ENCODE results near the gene KAT2A.

KAT2A gene

DNA sequence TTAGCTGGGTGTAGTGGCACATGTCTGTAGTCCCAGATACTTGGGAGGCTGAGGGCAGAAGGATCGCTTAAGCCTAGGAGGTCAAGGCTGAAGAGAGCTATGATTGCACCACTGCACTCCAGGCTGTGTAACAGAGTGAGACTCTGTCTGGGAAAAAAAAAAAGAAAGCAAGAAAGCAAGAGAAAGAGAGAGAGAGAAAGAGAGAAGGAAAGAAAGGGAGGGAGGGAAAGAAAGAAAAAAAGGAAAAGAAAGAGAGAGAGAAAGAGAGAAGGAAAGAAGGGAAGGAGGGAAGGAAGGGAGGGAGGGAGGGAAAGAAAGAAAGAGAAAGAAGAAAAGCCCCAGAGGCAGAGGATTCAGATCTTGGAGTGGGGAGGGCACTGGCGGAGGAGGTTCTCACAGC, 15.2 kb downstream of the KAT2A start:
- TF ChIP-seq SIN3A (IDR thresholded peaks at IDR 0.05; ENCODE audit: borderline replicate concordance, insufficient read depth, low read length) (no peak), FOXP2 (optimal IDR thresholded peaks at IDR 0.05; ENCODE audit: borderline replicate concordance, extremely low read depth, extremely low read length, insufficient read depth) (no peak), POLR2AphosphoS5 (IDR thresholded peaks at IDR 0.05; ENCODE audit: low read depth, low read length) (no peak), TAF1 (IDR thresholded peaks at IDR 0.05; ENCODE audit: borderline replicate concordance, insufficient read depth, low read length) (no peak)
- TF ChIP-seq, protein P1, sequence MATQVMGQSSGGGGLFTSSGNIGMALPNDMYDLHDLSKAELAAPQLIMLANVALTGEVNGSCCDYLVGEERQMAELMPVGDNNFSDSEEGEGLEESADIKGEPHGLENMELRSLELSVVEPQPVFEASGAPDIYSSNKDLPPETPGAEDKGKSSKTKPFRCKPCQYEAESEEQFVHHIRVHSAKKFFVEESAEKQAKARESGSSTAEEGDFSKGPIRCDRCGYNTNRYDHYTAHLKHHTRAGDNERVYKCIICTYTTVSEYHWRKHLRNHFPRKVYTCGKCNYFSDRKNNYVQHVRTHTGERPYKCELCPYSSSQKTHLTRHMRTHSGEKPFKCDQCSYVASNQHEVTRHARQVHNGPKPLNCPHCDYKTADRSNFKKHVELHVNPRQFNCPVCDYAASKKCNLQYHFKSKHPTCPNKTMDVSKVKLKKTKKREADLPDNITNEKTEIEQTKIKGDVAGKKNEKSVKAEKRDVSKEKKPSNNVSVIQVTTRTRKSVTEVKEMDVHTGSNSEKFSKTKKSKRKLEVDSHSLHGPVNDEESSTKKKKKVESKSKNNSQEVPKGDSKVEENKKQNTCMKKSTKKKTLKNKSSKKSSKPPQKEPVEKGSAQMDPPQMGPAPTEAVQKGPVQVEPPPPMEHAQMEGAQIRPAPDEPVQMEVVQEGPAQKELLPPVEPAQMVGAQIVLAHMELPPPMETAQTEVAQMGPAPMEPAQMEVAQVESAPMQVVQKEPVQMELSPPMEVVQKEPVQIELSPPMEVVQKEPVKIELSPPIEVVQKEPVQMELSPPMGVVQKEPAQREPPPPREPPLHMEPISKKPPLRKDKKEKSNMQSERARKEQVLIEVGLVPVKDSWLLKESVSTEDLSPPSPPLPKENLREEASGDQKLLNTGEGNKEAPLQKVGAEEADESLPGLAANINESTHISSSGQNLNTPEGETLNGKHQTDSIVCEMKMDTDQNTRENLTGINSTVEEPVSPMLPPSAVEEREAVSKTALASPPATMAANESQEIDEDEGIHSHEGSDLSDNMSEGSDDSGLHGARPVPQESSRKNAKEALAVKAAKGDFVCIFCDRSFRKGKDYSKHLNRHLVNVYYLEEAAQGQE (IDR thresholded peaks at IDR 0.05; ENCODE audit: insufficient read depth in 1 of 2, low read depth in 2 of 2, low read length in 2 of 2): no peak

DNA sequence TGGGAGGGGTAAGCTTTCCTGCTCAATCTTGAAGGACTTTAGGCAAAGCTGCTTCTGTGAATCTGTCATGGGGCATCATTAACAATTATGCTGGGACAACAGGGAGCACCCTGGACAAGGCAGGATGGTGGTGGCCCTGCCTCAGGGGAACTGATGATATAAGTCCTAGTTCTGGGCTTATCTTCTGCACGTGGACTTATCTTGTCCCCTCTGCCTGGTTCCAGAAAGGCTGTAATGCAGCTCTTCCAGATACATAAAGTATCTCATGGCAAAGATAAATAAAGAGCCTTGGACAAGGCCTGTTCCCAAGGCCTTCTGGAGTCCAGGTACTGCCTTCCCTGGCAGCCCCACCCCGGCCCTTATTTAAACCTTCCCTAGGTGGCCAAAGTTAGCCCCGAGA, 16.9 kb downstream of the KAT2A start:
- TF ChIP-seq FOXP2 (optimal IDR thresholded peaks at IDR 0.05; ENCODE audit: borderline replicate concordance, extremely low read depth, extremely low read length, insufficient read depth) (no peak), TAF1 (IDR thresholded peaks at IDR 0.05; ENCODE audit: borderline replicate concordance, insufficient read depth, low read length) (no peak)

DNA sequence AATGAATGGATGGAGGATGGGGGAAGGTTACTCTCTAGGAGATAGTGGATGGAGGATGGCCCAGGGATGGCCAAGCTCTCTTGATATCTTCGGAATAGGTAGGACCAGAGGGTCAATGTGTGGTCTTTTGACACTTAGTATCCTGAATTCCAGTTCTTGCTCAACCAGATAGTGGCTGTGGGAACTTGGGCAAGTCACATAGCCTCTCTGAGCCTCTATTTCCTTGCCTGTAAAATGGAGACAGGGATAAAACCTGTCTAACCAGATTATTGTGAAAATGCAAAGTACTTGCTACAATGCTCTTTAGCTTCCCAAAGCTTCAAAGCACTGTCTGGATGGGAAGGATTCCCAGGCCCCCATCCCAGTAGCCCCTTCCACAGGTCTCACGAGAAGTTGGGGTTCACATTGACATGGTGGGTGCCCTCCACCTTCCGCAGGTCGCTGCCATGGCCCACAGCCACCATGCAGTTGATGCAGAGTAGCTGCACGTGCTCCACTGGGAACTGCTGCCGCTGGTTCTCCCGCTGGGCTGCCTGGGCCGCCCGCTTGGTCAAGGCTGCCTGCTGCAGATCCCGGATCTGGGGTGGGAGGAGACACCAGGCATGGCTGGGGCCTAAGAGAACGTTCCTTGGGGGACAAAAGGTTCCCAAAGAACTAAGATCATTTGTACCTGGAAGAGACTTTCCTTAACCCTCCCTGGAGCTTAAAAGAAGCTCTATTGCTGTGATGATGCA, 17.8 kb downstream of the KAT2A start:
- no peak for TF ChIP-seq TAF1 (IDR thresholded peaks at IDR 0.05; ENCODE audit: borderline replicate concordance, insufficient read depth, low read length)
- TF ChIP-seq FOXP2 (optimal IDR thresholded peaks at IDR 0.05; ENCODE audit: borderline replicate concordance, extremely low read depth, extremely low read length, insufficient read depth): no peak
- TF ChIP-seq, protein P1 (IDR thresholded peaks at IDR 0.05; ENCODE audit: insufficient read depth in 1 of 2, low read depth in 2 of 2, low read length in 2 of 2): no peak
- no peak for TF ChIP-seq SIN3A (IDR thresholded peaks at IDR 0.05; ENCODE audit: borderline replicate concordance, insufficient read depth, low read length)
- no peak for TF ChIP-seq POLR2AphosphoS5 (IDR thresholded peaks at IDR 0.05; ENCODE audit: low read depth, low read length)

DNA sequence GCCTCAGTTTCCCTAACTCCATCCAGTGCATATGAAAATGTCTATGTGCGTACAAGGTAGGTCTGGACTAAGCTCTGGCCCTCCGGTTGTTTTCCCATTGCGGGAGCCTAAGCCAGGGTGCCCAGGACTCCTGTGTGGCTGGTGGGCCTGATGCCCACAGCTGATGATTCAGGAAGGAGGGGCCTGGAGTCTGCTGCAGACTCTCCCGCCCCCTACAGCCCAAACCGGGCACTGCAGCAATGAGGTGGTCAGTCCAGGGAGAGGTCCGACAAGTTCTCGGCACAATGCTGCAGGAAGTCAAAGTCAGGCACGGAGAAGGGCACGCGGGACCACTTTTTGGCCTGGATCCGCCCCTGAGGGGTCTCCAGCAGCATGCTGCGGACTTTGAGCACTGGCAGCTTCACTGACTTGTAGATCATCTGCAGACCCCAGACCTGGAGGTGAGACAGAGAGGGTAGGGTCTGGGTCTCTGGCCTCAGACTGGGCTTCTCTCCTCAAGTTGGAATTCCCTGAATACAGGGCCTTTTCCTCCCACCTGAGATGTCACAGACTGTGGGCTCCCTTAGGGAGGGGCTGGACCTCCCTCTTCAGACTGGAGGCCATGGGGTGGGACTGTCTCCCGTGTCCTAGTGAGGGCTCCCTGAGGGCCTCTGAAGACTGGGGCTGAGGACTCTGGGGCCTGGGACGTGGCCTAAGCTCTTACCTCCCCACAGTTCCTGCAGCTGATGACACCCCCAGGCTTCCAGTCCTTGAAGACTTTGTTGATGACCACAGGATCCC, 19.5 kb downstream of the KAT2A start:
- TF ChIP-seq TAF1 (IDR thresholded peaks at IDR 0.05; ENCODE audit: borderline replicate concordance, insufficient read depth, low read length) (no peak), FOXP2 (optimal IDR thresholded peaks at IDR 0.05; ENCODE audit: borderline replicate concordance, extremely low read depth, extremely low read length, insufficient read depth) (peak; percentile 39)
- TF ChIP-seq, protein P1 (IDR thresholded peaks at IDR 0.05; ENCODE audit: insufficient read depth in 1 of 2, low read depth in 2 of 2, low read length in 2 of 2): no peak

DNA sequence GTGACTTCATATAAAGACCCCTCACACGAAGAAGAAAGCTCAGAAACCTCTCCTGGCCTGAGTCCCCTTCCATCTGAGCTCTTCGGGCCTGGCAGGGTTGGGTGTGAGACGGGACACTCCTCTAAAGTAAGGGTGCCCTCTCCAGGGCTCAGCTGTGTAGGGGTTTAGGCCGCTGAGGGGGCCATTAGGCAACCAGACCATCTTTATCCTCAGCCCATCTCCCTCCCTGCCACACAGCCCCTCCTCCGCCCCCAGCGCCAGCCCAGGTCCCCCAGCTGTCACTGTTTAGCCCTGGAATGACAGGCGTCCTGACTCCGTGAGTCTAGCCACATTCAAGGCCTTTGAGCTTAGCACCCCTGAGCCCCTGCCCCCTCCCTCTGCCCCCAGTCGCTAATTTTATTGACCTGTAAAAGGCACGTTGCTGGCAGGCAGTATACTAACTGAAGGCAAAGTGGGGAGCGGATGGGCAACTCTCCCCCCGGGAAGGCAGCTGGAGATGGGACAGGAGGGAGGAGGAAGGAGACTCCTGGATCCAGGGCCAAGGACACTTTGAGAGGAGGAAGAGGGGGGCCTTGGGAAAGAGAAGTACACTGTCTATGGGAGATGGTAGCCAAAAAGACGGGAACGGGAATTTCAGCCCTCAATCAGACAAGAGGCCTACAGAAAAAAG, 22.3 kb downstream of the KAT2A start:
- TF ChIP-seq SIN3A (IDR thresholded peaks at IDR 0.05; ENCODE audit: borderline replicate concordance, insufficient read depth, low read length) (no peak), POLR2AphosphoS5 (IDR thresholded peaks at IDR 0.05; ENCODE audit: low read depth, low read length) (no peak)
- TF ChIP-seq, protein P1 (IDR thresholded peaks at IDR 0.05; ENCODE audit: insufficient read depth in 1 of 2, low read depth in 2 of 2, low read length in 2 of 2): no peak
